OCI-LY1 (cell line): ENCODE data around the gene THAP4.

ENCODE experiments used
- CTCF ChIP-seq: fragments of 200-600 bp; sonication (generic), shearing (Covaris generic); IDR thresholded peaks from 2 replicates; pipeline ENCODE4 v1.5.1; 2017; ENCODE audit warnings: mild to moderate bottlenecking, antibody characterized with exemption, low read length, moderate library complexity, mixed read lengths
- EZH2 ChIP-seq: fragments of 200-600 bp; sonication (generic), shearing (Covaris generic); IDR thresholded peaks from 2 replicates; pipeline ENCODE4 v1.8.0; 2017; ENCODE audit warnings: borderline replicate concordance, mixed run types, mild to moderate bottlenecking, antibody characterized with exemption, low read length, moderate library complexity, mixed read lengths

DNA sequence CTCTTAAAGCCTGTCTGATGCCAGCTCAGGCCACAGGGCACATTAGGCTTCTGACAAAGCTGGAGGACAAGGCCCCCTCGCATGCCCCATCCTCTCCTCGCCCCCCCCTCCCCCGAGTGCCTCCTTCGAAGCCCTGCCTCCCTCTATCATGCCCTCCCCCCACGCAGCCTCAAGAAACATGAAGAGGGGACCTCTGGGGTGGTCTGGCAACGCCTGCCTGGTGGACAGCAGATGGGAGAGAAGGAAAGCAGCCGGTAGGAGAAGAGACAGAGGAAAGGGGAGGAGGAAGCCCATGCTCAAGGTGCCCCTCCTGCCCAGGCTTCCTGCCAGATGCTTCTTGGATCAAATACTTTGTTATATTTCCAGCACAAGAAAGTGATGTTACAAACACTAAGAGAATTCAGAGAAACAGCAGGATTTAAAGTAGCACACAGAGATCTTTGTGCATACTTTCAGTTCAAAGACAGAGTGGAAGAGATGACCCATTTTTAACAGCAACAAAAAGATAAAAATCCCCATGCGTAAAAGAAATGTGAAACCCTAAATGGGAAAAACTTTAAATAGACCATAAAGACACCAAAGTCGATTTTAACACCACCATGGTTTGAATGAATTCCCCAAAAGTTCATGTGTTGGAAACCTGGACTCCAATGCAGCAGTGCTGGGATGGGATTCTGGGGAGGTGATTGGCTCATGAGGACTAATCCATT is 59.4 kb downstream of the THAP4 start:
- no peak for TF ChIP-seq CTCF
- TF ChIP-seq EZH2 = no peak
